GM06990 (cell line): ENCODE measurements around the gene LRRC10B.

Experiments
- DNase-seq: peaks from one replicate; pipeline ENCODE4 v3.0.0-alpha.2; 2011; ENCODE audit not compliant: insufficient read length; ENCODE audit errors: extremely low read depth
- H3K27me3 ChIP-seq: replicated peaks from 2 replicates; pipeline ENCODE4 v1.6.0; 2011; ENCODE audit warnings: low read length; ENCODE audit not compliant: control insufficient read depth, insufficient read depth
- H3K36me3 ChIP-seq: 2 replicates; pipeline ENCODE4 v1.5.1; 2011; ENCODE audit warnings: low read length; ENCODE audit not compliant: control insufficient read depth, insufficient read depth
- H3K4me3 ChIP-seq: replicated peaks from 2 replicates; pipeline ENCODE4 v1.5.1; 2011; ENCODE audit warnings: low read depth, mild to moderate bottlenecking, control low read depth, low read length
- TF ChIP-seq, protein P1 (sequence below): IDR thresholded peaks from 2 replicates; pipeline ENCODE4 v1.5.1; 2011; ENCODE audit warnings: low read length, control low read depth, mild to moderate bottlenecking, inconsistent platforms; ENCODE audit not compliant: insufficient read depth, poor library complexity, severe bottlenecking

LRRC10B gene

DNA sequence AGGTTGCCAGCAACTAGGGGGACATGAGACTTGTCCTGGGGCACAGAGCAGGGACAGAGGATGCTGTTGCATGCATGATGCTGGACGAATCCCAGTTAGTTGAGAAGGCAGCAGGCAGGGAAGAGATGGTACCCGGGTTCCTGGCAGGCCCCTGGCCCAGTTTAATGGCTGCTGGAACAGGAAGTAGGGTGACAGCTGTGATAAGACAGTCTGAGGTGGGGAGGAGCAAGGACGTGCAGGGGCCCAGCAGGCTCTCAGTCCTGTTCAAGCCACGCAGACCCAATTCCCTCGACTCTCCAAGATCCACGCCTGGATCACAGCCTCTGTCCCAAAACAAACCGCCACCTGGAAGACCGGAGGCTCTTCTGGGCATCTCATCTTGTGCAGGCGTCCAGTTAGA is 32.0 kb downstream of the LRRC10B start:
- Histone ChIP-seq H3K36me3 (no peaks in the 10 kb centered on the region), H3K27me3 (no peaks in the 10 kb centered on the region; the same call in 1 of the 2 replicates)
- TF ChIP-seq, protein P1, sequence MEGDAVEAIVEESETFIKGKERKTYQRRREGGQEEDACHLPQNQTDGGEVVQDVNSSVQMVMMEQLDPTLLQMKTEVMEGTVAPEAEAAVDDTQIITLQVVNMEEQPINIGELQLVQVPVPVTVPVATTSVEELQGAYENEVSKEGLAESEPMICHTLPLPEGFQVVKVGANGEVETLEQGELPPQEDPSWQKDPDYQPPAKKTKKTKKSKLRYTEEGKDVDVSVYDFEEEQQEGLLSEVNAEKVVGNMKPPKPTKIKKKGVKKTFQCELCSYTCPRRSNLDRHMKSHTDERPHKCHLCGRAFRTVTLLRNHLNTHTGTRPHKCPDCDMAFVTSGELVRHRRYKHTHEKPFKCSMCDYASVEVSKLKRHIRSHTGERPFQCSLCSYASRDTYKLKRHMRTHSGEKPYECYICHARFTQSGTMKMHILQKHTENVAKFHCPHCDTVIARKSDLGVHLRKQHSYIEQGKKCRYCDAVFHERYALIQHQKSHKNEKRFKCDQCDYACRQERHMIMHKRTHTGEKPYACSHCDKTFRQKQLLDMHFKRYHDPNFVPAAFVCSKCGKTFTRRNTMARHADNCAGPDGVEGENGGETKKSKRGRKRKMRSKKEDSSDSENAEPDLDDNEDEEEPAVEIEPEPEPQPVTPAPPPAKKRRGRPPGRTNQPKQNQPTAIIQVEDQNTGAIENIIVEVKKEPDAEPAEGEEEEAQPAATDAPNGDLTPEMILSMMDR = no peak

DNA sequence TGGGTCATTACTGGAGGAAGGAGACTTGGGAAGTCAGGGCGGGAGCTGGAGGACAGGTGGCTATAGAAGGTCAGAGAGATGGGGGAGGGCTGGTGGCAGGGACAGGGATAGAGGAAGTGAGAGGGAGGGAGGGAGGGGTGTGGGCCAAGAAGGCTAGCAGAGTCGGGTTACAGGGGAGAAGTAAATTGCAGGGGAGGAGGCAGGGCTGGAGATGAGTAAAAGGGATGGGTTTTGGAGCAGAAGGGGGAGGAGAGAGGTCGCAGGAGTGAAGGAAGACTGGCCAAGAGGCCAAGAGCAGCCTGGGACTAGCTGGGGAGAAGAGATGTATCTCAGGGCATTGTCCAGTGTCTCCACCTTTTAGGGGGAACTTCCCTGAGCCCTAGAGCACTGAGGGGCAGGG is 33.0 kb downstream of the LRRC10B start:
- Histone ChIP-seq H3K36me3 (no peaks in the 10 kb centered on the region), H3K27me3 (no peaks in the 10 kb centered on the region; the same call in 1 of the 2 replicates), H3K4me3 (no peak overlapping the region)
- TF ChIP-seq, protein P1 = no peak
- no peak for DNase-seq

More for the DNA sequence above, 32.0 kb downstream of the LRRC10B start:
- no peak overlapping the region for H3K4me3 ChIP-seq
- DNase-seq = no peak

DNA sequence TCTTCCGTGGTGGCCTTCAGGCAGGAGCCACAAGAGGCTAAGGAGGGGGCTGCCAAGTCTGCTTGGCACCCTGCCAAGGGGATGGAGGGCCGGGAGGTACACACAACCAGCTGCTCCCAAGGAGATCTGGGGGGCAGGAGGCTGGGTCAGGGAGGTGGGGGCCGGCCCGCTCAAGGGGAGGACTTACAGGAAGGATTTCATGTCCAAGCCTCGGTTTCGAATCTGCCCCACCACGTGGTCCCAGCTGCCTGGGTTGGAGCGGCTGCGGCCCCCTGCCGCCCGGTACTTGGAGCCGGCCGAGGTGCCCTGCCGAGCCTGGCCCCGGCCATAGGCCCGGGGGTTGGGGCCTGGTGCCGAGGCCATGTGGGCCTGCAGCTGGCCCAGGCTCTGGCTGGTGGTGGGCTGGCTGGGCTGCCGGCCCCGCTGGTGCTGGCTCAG is 33.5 kb downstream of the LRRC10B start:
- TF ChIP-seq, protein P1 = no peak
- Histone ChIP-seq H3K36me3 (no peaks in the 10 kb centered on the region), H3K4me3 (no peak overlapping the region), H3K27me3 (no peaks in the 10 kb centered on the region)
- DNase-seq = no peak

DNA sequence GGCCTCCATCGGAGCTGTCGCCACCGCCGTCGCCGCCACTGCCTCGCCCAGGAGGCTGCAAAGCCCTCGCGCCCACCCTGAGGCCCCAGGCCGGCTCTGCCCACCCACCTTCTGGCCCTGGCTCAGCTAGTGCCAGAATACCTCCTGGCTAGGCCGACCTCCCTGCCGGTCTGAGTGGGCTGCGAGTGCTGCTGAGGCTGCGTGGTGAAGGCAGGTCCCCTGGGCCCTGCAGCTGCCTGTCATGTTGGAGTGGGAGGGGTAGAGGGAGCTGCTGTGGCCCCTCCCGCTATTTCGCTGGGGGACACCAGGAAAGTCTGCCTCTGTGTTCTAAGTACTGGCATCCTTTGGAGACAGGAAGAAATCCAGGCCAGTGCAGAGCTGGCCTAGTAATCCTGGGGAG is 34.2 kb downstream of the LRRC10B start:
- H3K4me3 ChIP-seq = no peak overlapping the region
- TF ChIP-seq, protein P1 = no peak
- DNase-seq = no peak
- H3K36me3 ChIP-seq = no peaks in the 10 kb centered on the region
- no peaks in the 10 kb centered on the region for H3K27me3 ChIP-seq

DNA sequence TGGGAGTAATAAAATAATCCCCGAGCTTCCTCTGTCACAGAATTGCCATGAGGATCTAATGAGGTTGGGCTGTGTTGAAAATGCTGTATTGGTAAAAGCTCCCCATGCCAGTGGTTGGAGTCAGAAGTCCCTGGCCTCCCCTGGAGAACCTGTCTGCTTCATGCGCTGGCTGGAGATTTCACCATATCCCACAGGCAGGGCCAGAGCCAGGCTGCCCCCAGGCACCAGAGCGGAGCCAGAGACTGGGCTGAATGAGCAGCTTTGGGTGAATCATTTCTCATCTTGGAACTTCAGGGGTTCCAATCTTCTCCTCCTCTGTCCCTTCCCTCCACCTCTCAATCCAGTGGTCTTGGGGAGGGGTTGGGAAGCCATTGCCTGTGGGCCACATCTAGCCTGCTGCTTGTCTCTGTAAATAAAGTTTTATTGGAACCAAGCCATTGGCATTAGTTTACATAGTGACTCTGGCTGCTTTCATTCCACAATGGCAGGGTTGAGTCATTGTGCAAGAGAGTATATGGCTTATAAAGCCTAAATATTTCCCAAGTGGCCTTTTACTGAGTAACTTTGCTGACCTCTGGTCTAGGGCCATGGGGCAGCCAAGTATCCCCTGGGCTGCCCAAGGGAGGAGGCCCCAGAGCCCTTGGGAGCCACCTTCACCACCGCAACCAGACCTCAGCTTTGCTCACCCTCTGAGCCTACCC is 35.2 kb downstream of the LRRC10B start:
- Histone ChIP-seq H3K27me3 (no peaks in the 10 kb centered on the region), H3K36me3 (no peaks in the 10 kb centered on the region), H3K4me3 (no peak overlapping the region)
- TF ChIP-seq, protein P1 = no peak
- no peak for DNase-seq
